Endothelial cell of umbilical vein (primary cell): ENCODE data around the gene CCDC9. TPM values are rescaled to one million over a fixed set of nuclear protein-coding genes. Genes with fewer than 3 reads are reported as not detected.

Source experiments
- BruUV-seq: library from RNA; stranded (reverse); fragments of 400-500 nt; replicated peaks from 2 replicates; lab custom pipeline; 2021; lab: Mats Ljungman, UMichigan
- CTCF ChIA-PET: fragments of 300-600, 350-600 bp; sonication (Branson Sonifier 250); formaldehyde crosslinking; loops from one replicate; lab custom pipeline; 2021; ENCODE audit warnings: antibody characterized with exemption, inconsistent platforms; lab: Charles Lee
- POLR2A ChIA-PET: fragments of 300-600, 350-600 bp; sonication (Branson Sonifier 250); formaldehyde crosslinking; loops from one replicate; lab custom pipeline; 2021; ENCODE audit warnings: antibody characterized with exemption, inconsistent platforms; lab: Charles Lee
- DNase-seq: peaks from one replicate; pipeline ENCODE4 v3.0.0-alpha.2; 2011; ENCODE audit warnings: low read depth, low spot score
- FAIRE-seq: peaks from 2 replicates; lab custom pipeline; 2011; peaks lifted over from hg19 to GRCh38; lab: Jason Lieb, UNC
- H2AFZ ChIP-seq: 2 replicates; pipeline ENCODE4 v1.6.0; 2012; ENCODE audit warnings: low read depth, low read length, control low read depth, inconsistent platforms
- H3K27ac ChIP-seq: 2 replicates; pipeline ENCODE4 v1.5.1; 2011; ENCODE audit warnings: low read depth, mild to moderate bottlenecking, control low read depth, low read length, moderate library complexity; ENCODE audit not compliant: insufficient read depth
- H3K27me3 ChIP-seq, 2 experiments: 2 replicates each; pipeline versions ENCODE4 v1.6.0 to v1.6.1; 2011; ENCODE audit warnings: low read length in 2 of 2, mixed read lengths in 1 of 2; ENCODE audit not compliant: control insufficient read depth in 2 of 2, insufficient read depth in 2 of 2
- H3K36me3 ChIP-seq, 2 experiments: 2 replicates in 1 of 2; 3 replicates in 1 of 2; pipeline ENCODE4 v1.5.1; 2011; ENCODE audit warnings: low read length in 2 of 2, mild to moderate bottlenecking in 1 of 2, moderate library complexity in 1 of 2; ENCODE audit not compliant: control insufficient read depth in 2 of 2, insufficient read depth in 2 of 2; ENCODE audit errors: extremely low read depth in 1 of 2
- H3K4me1 ChIP-seq: 3 replicates; pipeline ENCODE4 v1.5.1; 2011; ENCODE audit warnings: mild to moderate bottlenecking, low read length; ENCODE audit not compliant: control insufficient read depth, insufficient read depth; ENCODE audit errors: extremely low read depth
- H3K4me2 ChIP-seq: 2 replicates; pipeline ENCODE4 v1.6.1; 2011; ENCODE audit warnings: low read length, control low read depth, mixed read lengths; ENCODE audit not compliant: insufficient read depth
- H3K4me3 ChIP-seq, 3 experiments: fragments of 200-600 bp in 1 of 3; sonication (generic), shearing (Covaris generic) in 1 of 3; replicated peaks in 1 of 3; 2 replicates each; pipeline ENCODE4 v1.5.1; 2011 to 2016; ENCODE audit warnings: control low read depth in 3 of 3, low read length in 3 of 3, mild to moderate bottlenecking in 2 of 3, inconsistent platforms in 1 of 3, low read depth in 1 of 3, moderate library complexity in 1 of 3; ENCODE audit not compliant: insufficient read depth in 1 of 3
- H3K79me2 ChIP-seq: 2 replicates; pipeline ENCODE4 v1.6.0; 2012; ENCODE audit warnings: low read length, inconsistent platforms; ENCODE audit not compliant: control insufficient read depth, insufficient read depth
- H3K9ac ChIP-seq: replicated peaks from 2 replicates; pipeline ENCODE3; 2011; ENCODE audit warnings: low read length, control low read depth; ENCODE audit not compliant: insufficient read depth; ENCODE audit errors: extremely low read depth
- H3K9me1 ChIP-seq: replicated peaks from 3 replicates; pipeline ENCODE4 v1.6.0; 2011; ENCODE audit warnings: mild to moderate bottlenecking, low read length; ENCODE audit not compliant: control insufficient read depth, insufficient read depth; ENCODE audit errors: extremely low read depth
- H3K9me3 ChIP-seq: replicated peaks from 2 replicates; pipeline ENCODE4 v1.5.1; 2012; ENCODE audit warnings: low read length, inconsistent platforms; ENCODE audit not compliant: control insufficient read depth, insufficient read depth
- H4K20me1 ChIP-seq: replicated peaks from 2 replicates; pipeline ENCODE3; 2011; ENCODE audit warnings: mild to moderate bottlenecking, low read length; ENCODE audit not compliant: control insufficient read depth, insufficient read depth; ENCODE audit errors: extremely low read depth
- EZH2 ChIP-seq: IDR thresholded peaks from 2 replicates; pipeline ENCODE4 v1.6.1; 2012; ENCODE audit warnings: borderline replicate concordance, low read depth, mild to moderate bottlenecking, moderate library complexity, low read length, inconsistent platforms; ENCODE audit not compliant: severe bottlenecking
- FOS ChIP-seq: IDR thresholded peaks from 2 replicates; pipeline ENCODE4 v1.6.1; 2011; ENCODE audit warnings: mild to moderate bottlenecking, low read length, moderate library complexity, borderline replicate concordance; ENCODE audit not compliant: insufficient read depth
- GATA2 ChIP-seq: IDR thresholded peaks from 2 replicates; pipeline ENCODE4 v1.7.0; 2011; ENCODE audit warnings: low read depth, mild to moderate bottlenecking, moderate library complexity, mixed read lengths, low read length; ENCODE audit not compliant: insufficient read length, insufficient read depth
- JUN ChIP-seq: IDR thresholded peaks from 2 replicates; pipeline ENCODE4 v1.6.1; 2011; ENCODE audit warnings: borderline replicate concordance, low read depth; ENCODE audit not compliant: insufficient read length, insufficient read depth
- MAX ChIP-seq: IDR thresholded peaks from 2 replicates; pipeline ENCODE4 v1.6.1; 2011; ENCODE audit not compliant: insufficient read depth, insufficient read length
- MYC ChIP-seq: IDR thresholded peaks from one replicate; pipeline ENCODE4 v1.6.1; 2011; ENCODE audit warnings: mild to moderate bottlenecking, low read depth, low read length
- POLR2A ChIP-seq: IDR thresholded peaks from 2 replicates; pipeline ENCODE4 v1.6.1; 2012; ENCODE audit warnings: low read depth, mild to moderate bottlenecking, control low read depth, low read length
- POLR2AphosphoS5 ChIP-seq: IDR thresholded peaks from 2 replicates; pipeline ENCODE4 v1.6.1; 2012; ENCODE audit warnings: low read depth, mild to moderate bottlenecking, control low read depth, low read length, moderate library complexity; ENCODE audit not compliant: insufficient read depth
- dilution Hi-C: fragments of 300-500 bp; cut with MboI; formaldehyde crosslinking; loops from one replicate; pipeline ENCODE4 v1.15.0; 2019; ENCODE audit warnings: low sequenced_read_pairs; ENCODE audit not compliant: extremely low pct_ligation_motif_present
- intact Hi-C: fragments of 100-400 bp; cut with micrococcal nuclease; formaldehyde crosslinking; loops from one replicate; pipeline ENCODE4 v1.10.0; 2022
- polyA plus RNA-seq, 4 experiments: library from polyadenylated mRNA; depleted of rRNA in 3 of 4; stranded (reverse) in 3 of 4; unstranded in 1 of 4; fragments of >200 nt; gene quantifications; 2 replicates each; pipeline versions ENCODE4 v1.2.1 to v1.2.3, GENCODE V29; 2011 to 2012; ENCODE audit warnings: missing spikeins in 1 of 4
- total RNA-seq: library from RNA; stranded (reverse); gene quantifications from 2 replicates; pipeline ENCODE4 v1.2.3, GENCODE V29; 2021
- TF ChIP-seq, protein P1 (sequence below), 2 donors: IDR thresholded peaks; 1 replicate in 1 of 2; 2 replicates in 1 of 2; pipeline ENCODE4 v1.5.1; 2011; ENCODE audit warnings: low read length in 2 of 2, mild to moderate bottlenecking in 2 of 2, moderate library complexity in 2 of 2, control low read depth in 1 of 2, inconsistent platforms in 1 of 2, low read depth in 1 of 2; ENCODE audit not compliant: insufficient read depth in 1 of 2; ENCODE audit errors: extremely low read depth in 1 of 2

Gene CCDC9
- total and polyA plus RNA-seq, 2 donors (not counting 3 experiments of a cell fraction or from before 2014, with no cell fraction given) = 6.0 to 26.9 TPM

DNA sequence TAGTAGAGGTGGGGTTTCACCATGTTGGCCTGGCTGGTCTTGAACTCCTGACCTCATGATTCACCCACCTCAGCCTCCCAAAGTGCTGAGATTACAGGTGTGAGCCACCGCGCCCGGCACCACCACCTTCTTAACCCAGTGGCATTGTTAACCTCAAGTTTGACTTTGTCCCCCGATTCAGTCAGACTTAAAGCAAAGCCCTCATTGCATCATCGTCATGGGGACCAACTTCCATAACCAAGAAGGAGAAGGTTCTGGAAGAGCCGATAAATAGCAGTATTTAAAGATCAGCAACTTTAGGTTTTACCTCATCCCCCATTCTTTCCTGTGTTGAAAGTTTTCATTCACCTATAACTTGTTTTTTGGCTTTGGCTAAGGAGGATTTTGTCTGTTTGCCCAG is 11.7 kb downstream of the CCDC9 start:
- Histone ChIP-seq H3K4me3 (no peak overlapping the region), H3K9me1 (no peaks in the 10 kb centered on the region), H3K27me3 (no peaks in the 10 kb centered on the region), H3K79me2 (no peaks in the 10 kb centered on the region), H4K20me1 (no peaks in the 10 kb centered on the region), H2AFZ (no peak overlapping the region), H3K9me3 (no peaks in the 10 kb centered on the region), H3K4me2 (no peak overlapping the region), H3K27ac (no peak overlapping the region), H3K36me3 (peaks cover 0 to 35% of the 10 kb centered on the region in 2 experiments), H3K9ac (no peak overlapping the region), H3K4me1 (peaks cover 3% of the 10 kb centered on the region)
- POLR2A ChIA-PET = interaction anchor here (0.7 kb wide), 1 partner anchor 11 kb away, joined by 3 read pairs; no protein-coding TSS in a partner anchor
- TF ChIP-seq EZH2 (no peak), GATA2 (no peak), POLR2A (no peak), FOS (no peak)
- no TSS peak for BruUV-seq
- FAIRE-seq (no peak), DNase-seq (no peak)
- dilution Hi-C loops = no loop called here
- intact Hi-C loops = no loop called here
- CTCF ChIA-PET = no interaction called here

- H3K4me1 ChIP-seq = peaks cover 8% of the 10 kb centered on the region
- no peak for FAIRE-seq
- H3K9me3 ChIP-seq = no peaks in the 10 kb centered on the region
- H4K20me1 ChIP-seq = no peaks in the 10 kb centered on the region
- H3K4me2 ChIP-seq = no peak overlapping the region
- intact Hi-C loops = no loop called here
- BruUV-seq = no TSS peak
- CTCF ChIA-PET = no interaction called here
- no peak overlapping the region for H2AFZ ChIP-seq
- no peaks in the 10 kb centered on the region for H3K9me1 ChIP-seq
- H3K4me3 ChIP-seq = no peak overlapping the region
- no peak overlapping the region for H3K27ac ChIP-seq
- H3K36me3 ChIP-seq = peaks cover 0 to 32% of the 10 kb centered on the region in 2 experiments
- dilution Hi-C loops = no loop called here
- H3K27me3 ChIP-seq = no peaks in the 10 kb centered on the region
- H3K79me2 ChIP-seq = no peaks in the 10 kb centered on the region
- TF ChIP-seq, protein P1, sequence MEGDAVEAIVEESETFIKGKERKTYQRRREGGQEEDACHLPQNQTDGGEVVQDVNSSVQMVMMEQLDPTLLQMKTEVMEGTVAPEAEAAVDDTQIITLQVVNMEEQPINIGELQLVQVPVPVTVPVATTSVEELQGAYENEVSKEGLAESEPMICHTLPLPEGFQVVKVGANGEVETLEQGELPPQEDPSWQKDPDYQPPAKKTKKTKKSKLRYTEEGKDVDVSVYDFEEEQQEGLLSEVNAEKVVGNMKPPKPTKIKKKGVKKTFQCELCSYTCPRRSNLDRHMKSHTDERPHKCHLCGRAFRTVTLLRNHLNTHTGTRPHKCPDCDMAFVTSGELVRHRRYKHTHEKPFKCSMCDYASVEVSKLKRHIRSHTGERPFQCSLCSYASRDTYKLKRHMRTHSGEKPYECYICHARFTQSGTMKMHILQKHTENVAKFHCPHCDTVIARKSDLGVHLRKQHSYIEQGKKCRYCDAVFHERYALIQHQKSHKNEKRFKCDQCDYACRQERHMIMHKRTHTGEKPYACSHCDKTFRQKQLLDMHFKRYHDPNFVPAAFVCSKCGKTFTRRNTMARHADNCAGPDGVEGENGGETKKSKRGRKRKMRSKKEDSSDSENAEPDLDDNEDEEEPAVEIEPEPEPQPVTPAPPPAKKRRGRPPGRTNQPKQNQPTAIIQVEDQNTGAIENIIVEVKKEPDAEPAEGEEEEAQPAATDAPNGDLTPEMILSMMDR (IDR thresholded peaks at IDR 0.05; ENCODE audit: extremely low read depth in 1 of 2, insufficient read depth in 1 of 2, low read depth in 1 of 2, low read length in 2 of 2) = no peak
- TF ChIP-seq JUN = no peak
- no peak for TF ChIP-seq POLR2AphosphoS5
- no peak for TF ChIP-seq EZH2
- TF ChIP-seq POLR2A = no peak
- no peak for TF ChIP-seq MYC
- no peak for TF ChIP-seq GATA2
- TF ChIP-seq FOS = no peak
- no peak for TF ChIP-seq MAX
- H3K9ac ChIP-seq = no peak overlapping the region
- POLR2A ChIA-PET = no interaction called here
- DNase-seq = no peak
Observed at GRCh38 chr19:47269596-47269995, 13.3 kb downstream of the CCDC9 start.
